ENCODE measurements around the gene UGGT2.

UGGT2 gene

DNA sequence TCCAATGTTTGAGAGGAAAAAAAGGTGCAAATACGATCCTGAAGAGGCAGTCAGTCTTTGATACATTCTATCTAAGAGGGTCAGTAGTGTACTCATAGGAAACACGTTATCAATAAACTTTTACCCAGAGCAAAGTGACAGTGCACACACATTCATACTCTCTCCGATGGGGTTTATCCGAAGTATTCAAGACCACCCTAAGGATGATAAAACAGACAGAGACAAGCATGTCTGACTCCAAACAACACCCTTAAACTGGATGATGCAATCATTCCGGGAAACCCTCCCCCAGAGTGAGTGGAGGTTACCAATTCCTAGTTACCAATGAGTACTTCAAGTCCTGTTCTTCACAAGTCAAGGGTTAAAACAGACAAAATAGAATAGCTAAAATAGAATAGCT, 297.1 kb downstream of the UGGT2 start:
- TF ChIP-seq, protein P1, sequence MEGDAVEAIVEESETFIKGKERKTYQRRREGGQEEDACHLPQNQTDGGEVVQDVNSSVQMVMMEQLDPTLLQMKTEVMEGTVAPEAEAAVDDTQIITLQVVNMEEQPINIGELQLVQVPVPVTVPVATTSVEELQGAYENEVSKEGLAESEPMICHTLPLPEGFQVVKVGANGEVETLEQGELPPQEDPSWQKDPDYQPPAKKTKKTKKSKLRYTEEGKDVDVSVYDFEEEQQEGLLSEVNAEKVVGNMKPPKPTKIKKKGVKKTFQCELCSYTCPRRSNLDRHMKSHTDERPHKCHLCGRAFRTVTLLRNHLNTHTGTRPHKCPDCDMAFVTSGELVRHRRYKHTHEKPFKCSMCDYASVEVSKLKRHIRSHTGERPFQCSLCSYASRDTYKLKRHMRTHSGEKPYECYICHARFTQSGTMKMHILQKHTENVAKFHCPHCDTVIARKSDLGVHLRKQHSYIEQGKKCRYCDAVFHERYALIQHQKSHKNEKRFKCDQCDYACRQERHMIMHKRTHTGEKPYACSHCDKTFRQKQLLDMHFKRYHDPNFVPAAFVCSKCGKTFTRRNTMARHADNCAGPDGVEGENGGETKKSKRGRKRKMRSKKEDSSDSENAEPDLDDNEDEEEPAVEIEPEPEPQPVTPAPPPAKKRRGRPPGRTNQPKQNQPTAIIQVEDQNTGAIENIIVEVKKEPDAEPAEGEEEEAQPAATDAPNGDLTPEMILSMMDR (conservative IDR thresholded peaks at IDR 0.05; ENCODE audit: low read depth), result no peak
- ChIA-PET CTCF (interaction anchor here (0.6 to 0.7 kb wide), 2 partner anchors 13 to 73 kb away, joined by 3 to 5 read pairs; no protein-coding TSS in a partner anchor), POLR2A (ENCODE audit: low non-redundant PET) (no interaction called here)
- no peak overlapping the region for H3K27ac ChIP-seq
- DNase-seq (ENCODE audit: low spot score), result no peak

DNA sequence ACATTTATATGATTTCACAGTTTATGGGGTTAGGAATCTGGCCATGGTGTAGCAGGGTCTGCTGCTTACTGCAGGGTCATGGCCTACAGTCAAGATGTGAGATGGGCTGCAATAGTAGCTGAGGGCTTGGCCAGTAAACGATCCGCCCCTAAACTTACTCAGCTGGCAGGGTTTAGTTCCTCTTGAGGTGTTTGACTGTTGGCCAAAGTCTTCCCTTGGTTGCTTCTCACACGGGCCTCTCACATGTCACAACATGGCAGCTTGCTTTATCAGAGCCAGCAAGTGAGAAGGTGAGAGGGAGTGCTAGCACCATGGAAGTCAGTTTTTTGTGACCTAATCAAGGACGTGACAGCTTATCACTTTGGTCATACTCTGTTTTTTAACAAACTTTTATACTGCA, 299.1 kb downstream of the UGGT2 start:
- CTCF ChIA-PET, result no interaction called here
- DNase-seq (ENCODE audit: low spot score), result no peak
- POLR2A ChIA-PET (ENCODE audit: low non-redundant PET), result no interaction called here
- TF ChIP-seq, protein P1 (conservative IDR thresholded peaks at IDR 0.05; ENCODE audit: low read depth), result no peak
- H3K27ac ChIP-seq, result no peak overlapping the region

DNA sequence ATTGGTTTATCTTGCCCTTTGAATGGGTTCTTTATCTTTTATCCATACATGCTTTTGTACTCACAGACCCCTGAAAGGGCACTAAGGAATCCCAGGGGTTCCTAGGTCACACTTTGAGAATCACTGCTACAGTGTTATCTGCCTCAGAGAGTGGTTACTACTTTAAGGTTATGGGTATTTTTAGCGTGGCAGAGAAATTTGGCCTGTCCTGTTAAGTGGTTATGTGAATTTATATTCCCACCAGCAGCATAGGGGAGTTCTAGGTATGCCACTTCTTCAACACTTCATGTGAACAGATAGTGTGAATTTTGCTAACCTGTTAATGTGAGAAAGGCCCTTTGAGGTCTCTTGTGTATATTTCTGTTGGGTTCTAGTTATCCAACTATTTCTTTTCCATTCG, 300.5 kb downstream of the UGGT2 start:
- H3K27ac ChIP-seq, result no peak overlapping the region
- CTCF ChIA-PET, result no interaction called here
- DNase-seq (ENCODE audit: low spot score), result no peak
- POLR2A ChIA-PET (ENCODE audit: low non-redundant PET), result no interaction called here
- TF ChIP-seq, protein P1 (conservative IDR thresholded peaks at IDR 0.05; ENCODE audit: low read depth), result no peak
